PC-3 (cell line): ENCODE measurements around the gene PRRT2. TPM values are rescaled to one million over a fixed set of nuclear protein-coding genes. Genes with fewer than 3 reads are reported as not detected.

Experiments used
- ATAC-seq: fragments of 200-7000 bp; cut with Tn5 transposase; 2 replicates; pipeline ENCODE4 v1.9.1; 2020; ENCODE audit warnings: mild to moderate bottlenecking, moderate library complexity
- Bru-seq: library from RNA; stranded (reverse); fragments of 400-500 nt; gene quantifications from one replicate; lab custom pipeline; 2021; lab: Mats Ljungman, UMichigan
- BruChase-seq, 2 experiments: library from RNA; stranded (reverse); fragments of 400-500 nt; gene quantifications; one replicate each; lab custom pipeline; 2021; lab: Mats Ljungman, UMichigan
- BruUV-seq: library from RNA; stranded (reverse); fragments of 400-500 nt; replicated peaks from 2 replicates; lab custom pipeline; 2021; lab: Mats Ljungman, UMichigan
- CTCF ChIA-PET: fragments of 300-600 bp; sonication (Branson Sonifier 250); formaldehyde crosslinking; loops from one replicate; lab custom pipeline; 2022; ENCODE audit warnings: antibody characterized with exemption; lab: Charles Lee
- POLR2A ChIA-PET: fragments of 300-600 bp; sonication (Branson Sonifier 250); formaldehyde crosslinking; loops from one replicate; lab custom pipeline; 2022; ENCODE audit warnings: antibody characterized with exemption; ENCODE audit not compliant: unreplicated experiment; lab: Charles Lee
- DNase-seq: peaks from one replicate; pipeline ENCODE4 v3.0.0-alpha.2; 2015
- H2AFZ ChIP-seq: fragments of 300-600 bp; sonication (generic); 2 replicates; pipeline ENCODE4 v1.6.0; 2016; ENCODE audit warnings: antibody characterized with exemption, low read length
- H3F3A ChIP-seq: fragments of 300-600 bp; sonication (generic); one replicate; pipeline ENCODE4 v1.6.0; 2017; ENCODE audit warnings: antibody characterized with exemption, low read length, control low read depth, mild to moderate bottlenecking; ENCODE audit not compliant: unreplicated experiment
- H3K27ac ChIP-seq: fragments of 300-600 bp; sonication (generic); 2 replicates; pipeline ENCODE4 v1.5.1; 2016; ENCODE audit warnings: mild to moderate bottlenecking, low read length
- H3K27me3 ChIP-seq: fragments of 300-600 bp; sonication (generic); 2 replicates; pipeline ENCODE4 v1.6.1; 2016; ENCODE audit warnings: low read length, mixed read lengths
- H3K36me3 ChIP-seq: fragments of 300-600 bp; sonication (generic); 2 replicates; pipeline ENCODE4 v1.6.1; 2016; ENCODE audit warnings: low read depth, mixed run types, low read length, mixed read lengths
- H3K4me1 ChIP-seq: fragments of 300-600 bp; sonication (generic); 2 replicates; pipeline ENCODE4 v1.5.1; 2016; ENCODE audit warnings: low read length; ENCODE audit not compliant: insufficient read depth
- H3K4me2 ChIP-seq: fragments of 300-600 bp; sonication (generic); 2 replicates; pipeline ENCODE4 v1.6.0; 2016; ENCODE audit warnings: low read length
- H3K4me3 ChIP-seq: fragments of 300-600 bp; sonication (generic); 2 replicates; pipeline ENCODE4 v1.5.1; 2016; ENCODE audit warnings: mild to moderate bottlenecking, low read length, mixed read lengths
- H3K79me2 ChIP-seq: fragments of 300-600 bp; sonication (generic); 2 replicates; pipeline ENCODE4 v1.6.1; 2017; ENCODE audit warnings: low read length, mixed read lengths
- H3K9ac ChIP-seq: fragments of 300-600 bp; sonication (generic); 2 replicates; pipeline ENCODE4 v1.6.0; 2016; ENCODE audit warnings: mild to moderate bottlenecking, low read length
- H3K9me2 ChIP-seq: fragments of 300-600 bp; sonication (generic); replicated peaks from 2 replicates; pipeline ENCODE4 v1.6.1; 2016; ENCODE audit warnings: mixed run types, low read length, mixed read lengths
- H3K9me3 ChIP-seq: fragments of 300-600 bp; sonication (generic); 2 replicates; pipeline ENCODE4 v1.6.1; 2016; ENCODE audit warnings: low read length, mixed read lengths
- H4K20me1 ChIP-seq: fragments of 300-600 bp; sonication (generic); 2 replicates; pipeline ENCODE4 v1.6.1; 2016; ENCODE audit warnings: low read length, mixed read lengths
- EZH2 ChIP-seq: fragments of 300-600 bp; sonication (generic); IDR thresholded peaks from one replicate; pipeline ENCODE4 v1.6.1; 2017; ENCODE audit warnings: antibody characterized with exemption, mild to moderate bottlenecking, low read length; ENCODE audit not compliant: unreplicated experiment
- EZH2phosphoT487 ChIP-seq: fragments of 300-600 bp; sonication (generic); IDR thresholded peaks from 2 replicates; pipeline ENCODE4 v1.6.1; 2018; ENCODE audit warnings: mild to moderate bottlenecking, antibody characterized with exemption, low read length, borderline replicate concordance
- intact Hi-C: fragments of 100-400 bp; cut with micrococcal nuclease; formaldehyde crosslinking; loops from 2 replicates; pipeline ENCODE4 v1.9.0; 2023
- long read RNA-seq: library from polyadenylated mRNA; unstranded; transcript quantifications from one replicate; pipeline ENCODE4 v2.0.0, GENCODE V29; 2021; ENCODE audit not compliant: unreplicated experiment
- total RNA-seq: library from RNA; depleted of rRNA; stranded (reverse); fragments of >200 nt; gene quantifications from 2 replicates; pipeline ENCODE4 v1.2.3, GENCODE V29; 2014; rRNA removed
- TF ChIP-seq, protein P1 (sequence below): fragments of 300-600 bp; sonication (generic); conservative IDR thresholded peaks from 2 replicates; pipeline ENCODE4 v1.5.1; 2017; ENCODE audit warnings: antibody characterized with exemption, low read depth, mild to moderate bottlenecking, low read length

PRRT2 gene
- 0.35 and 0.40 TPM in 2 replicates for total RNA-seq
- Bru-seq, nascent RNA, result percentile 44 among the genes with signal in this experiment
- percentile 52 among the genes with signal in this experiment for BruChase-seq, experiment 1, labeled RNA remaining after a 6-hour chase
- BruChase-seq, experiment 2, labeled RNA remaining after a 2-hour chase, result percentile 49 among the genes with signal in this experiment
- long read RNA-seq, result 0 reads

DNA sequence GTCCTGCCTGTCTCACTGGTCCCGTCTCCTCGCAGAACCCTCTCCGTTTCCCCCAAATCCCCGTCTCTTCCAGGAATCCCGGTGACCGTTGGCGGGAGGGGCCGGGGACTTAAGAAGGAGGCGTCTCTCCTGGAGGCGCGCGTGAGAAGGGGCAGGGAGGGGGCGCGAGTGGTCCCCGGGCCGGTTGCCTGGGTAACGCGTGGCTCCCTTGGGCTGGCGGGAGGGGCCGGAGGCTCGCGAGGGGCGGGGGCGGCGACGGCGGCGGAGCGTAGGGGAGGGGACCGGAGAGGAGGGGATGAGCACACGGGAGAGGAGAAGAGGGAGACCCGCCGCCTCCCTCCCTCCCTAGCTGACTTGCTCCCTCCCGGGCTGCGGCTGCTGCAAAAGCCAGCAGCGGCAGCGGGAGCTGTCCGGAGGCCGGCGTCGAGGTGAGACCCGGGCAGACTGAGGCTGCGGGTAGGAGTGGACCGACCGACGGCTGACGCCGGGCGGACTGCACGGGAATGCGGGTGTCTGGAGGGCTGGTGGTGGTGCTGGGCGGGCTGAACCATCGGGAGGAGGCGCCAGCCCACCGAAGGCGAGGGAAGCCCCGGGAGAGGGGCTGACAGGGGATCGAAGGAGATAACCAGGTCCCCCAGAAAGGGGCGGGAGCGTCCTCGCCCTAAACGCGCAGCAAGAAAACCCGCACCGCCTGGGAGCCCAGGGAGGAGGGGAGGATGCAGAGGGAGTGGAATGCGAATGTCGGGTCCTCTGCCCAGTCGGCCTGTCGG lies at the start of gene PRRT2:
PRRT2 (plus strand) TSS at position 298 of the 770 bp plus-strand sequence. CDS start 862 bp downstream, outside the sequence.
- peak within 1 kb of the TSS; percentile 77 for H2AFZ ChIP-seq
- BruUV-seq, result no TSS peak
- peak within 1 kb of the TSS; percentile 61 for H3K27ac ChIP-seq
- TF ChIP-seq EZH2, result no peak
- TF ChIP-seq, protein P1, sequence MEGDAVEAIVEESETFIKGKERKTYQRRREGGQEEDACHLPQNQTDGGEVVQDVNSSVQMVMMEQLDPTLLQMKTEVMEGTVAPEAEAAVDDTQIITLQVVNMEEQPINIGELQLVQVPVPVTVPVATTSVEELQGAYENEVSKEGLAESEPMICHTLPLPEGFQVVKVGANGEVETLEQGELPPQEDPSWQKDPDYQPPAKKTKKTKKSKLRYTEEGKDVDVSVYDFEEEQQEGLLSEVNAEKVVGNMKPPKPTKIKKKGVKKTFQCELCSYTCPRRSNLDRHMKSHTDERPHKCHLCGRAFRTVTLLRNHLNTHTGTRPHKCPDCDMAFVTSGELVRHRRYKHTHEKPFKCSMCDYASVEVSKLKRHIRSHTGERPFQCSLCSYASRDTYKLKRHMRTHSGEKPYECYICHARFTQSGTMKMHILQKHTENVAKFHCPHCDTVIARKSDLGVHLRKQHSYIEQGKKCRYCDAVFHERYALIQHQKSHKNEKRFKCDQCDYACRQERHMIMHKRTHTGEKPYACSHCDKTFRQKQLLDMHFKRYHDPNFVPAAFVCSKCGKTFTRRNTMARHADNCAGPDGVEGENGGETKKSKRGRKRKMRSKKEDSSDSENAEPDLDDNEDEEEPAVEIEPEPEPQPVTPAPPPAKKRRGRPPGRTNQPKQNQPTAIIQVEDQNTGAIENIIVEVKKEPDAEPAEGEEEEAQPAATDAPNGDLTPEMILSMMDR, result no peak
- no peak for TF ChIP-seq EZH2phosphoT487
- peaks cover 38% of the 10 kb centered on the region for H3K4me1 ChIP-seq
- intact Hi-C loops, result no loop called here
- ATAC-seq (peak; percentile 0), DNase-seq (peak; percentile 34)
- H3K9me3 ChIP-seq, result no peaks in the 10 kb centered on the region
- H3K79me2 ChIP-seq, result peaks cover 42% of the 10 kb centered on the region
- H3K27me3 ChIP-seq, result no peaks in the 10 kb centered on the region
- ChIA-PET CTCF (interaction anchor here (0.6 kb wide), 1 partner anchor 50 kb away, joined by 3 read pairs; no protein-coding TSS in a partner anchor), POLR2A (interaction anchor here (0.5 to 0.6 kb wide), 3 partner anchors 132 to 893 kb away, joined by 3 read pairs; no protein-coding TSS in a partner anchor)
- H3K4me2 ChIP-seq, result peak within 1 kb of the TSS; percentile 97
- 0 out of 2 replicates have a peak, but pooled peaks cover 6% of the 10 kb centered on the region for H4K20me1 ChIP-seq
- H3K36me3 ChIP-seq, result no peaks in the 10 kb centered on the region; the same call in 1 of the 2 replicates
- peak within 1 kb of the TSS; percentile 83 for H3K4me3 ChIP-seq
- H3F3A ChIP-seq, result no peaks in the 10 kb centered on the region
- H3K9me2 ChIP-seq, result no peaks in the 10 kb centered on the region
- peak within 1 kb of the TSS; percentile 55 for H3K9ac ChIP-seq

DNA sequence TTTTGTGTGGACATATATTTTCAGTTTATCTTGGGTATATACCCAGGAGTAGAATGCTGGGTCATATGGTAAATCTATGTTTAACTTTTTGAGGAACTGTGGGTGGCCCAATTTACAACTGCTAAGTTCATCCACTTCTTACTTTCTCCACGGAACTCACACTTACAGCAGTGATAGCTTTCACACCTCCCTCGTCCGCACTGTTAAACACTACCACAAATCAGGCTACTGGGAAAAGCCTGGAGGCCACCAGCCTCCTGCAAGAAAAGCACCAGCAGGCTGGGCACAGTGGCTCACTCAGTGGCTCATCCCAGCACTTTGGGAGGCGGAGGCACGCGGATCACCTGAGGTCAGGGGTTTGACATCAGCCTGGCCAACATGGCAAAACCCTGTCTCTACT lies 48.7 kb upstream of the PRRT2 start:
- ChIA-PET POLR2A (no interaction called here), CTCF (no interaction called here)
- ATAC-seq (no peak), DNase-seq (no peak)
- Histone ChIP-seq H3K9ac (no peak overlapping the region), H3F3A (no peaks in the 10 kb centered on the region), H3K27me3 (no peaks in the 10 kb centered on the region), H3K9me3 (no peaks in the 10 kb centered on the region), H3K27ac (no peak overlapping the region), H3K4me2 (no peak overlapping the region), H3K79me2 (no peaks in the 10 kb centered on the region), H3K4me3 (no peak overlapping the region), H3K36me3 (no peaks in the 10 kb centered on the region), H4K20me1 (no peaks in the 10 kb centered on the region), H3K9me2 (no peaks in the 10 kb centered on the region), H2AFZ (no peak overlapping the region), H3K4me1 (peaks cover 9% of the 10 kb centered on the region)
- intact Hi-C loops, result no loop called here
- TF ChIP-seq, protein P1, result no peak
- TF ChIP-seq EZH2, result no peak
- TF ChIP-seq EZH2phosphoT487, result no peak
- BruUV-seq, result no TSS peak
